ENCODE measurements around the gene PSMA5.

- no peak for TF ChIP-seq CTCF (optimal IDR thresholded peaks at IDR 0.05 in 1 of 3, IDR thresholded peaks at IDR 0.05 in 1 of 3, conservative IDR thresholded peaks at IDR 0.05 in 1 of 3; ENCODE audit: extremely low read depth in 1 of 3, insufficient read depth in 2 of 3, low read length in 3 of 3)
- TF ChIP-seq EZH2 (IDR thresholded peaks at IDR 0.05; ENCODE audit: low read length): no peak
Observed at GRCh38 chr1:109398343-109399225, 27.7 kb downstream of the PSMA5 start.
